Breast epithelium (tissue), 4 donors: ENCODE data around the gene HJURP. TPM values are rescaled to one million over a fixed set of nuclear protein-coding genes. Genes with fewer than 3 reads are reported as not detected.

Source experiments
- DNase-seq, 2 donors: peaks; one replicate each; pipeline ENCODE4 v3.0.0-alpha.2; 2019; ENCODE audit warnings: low spot score in 2 of 2
- H3K27ac ChIP-seq, 2 donors: fragments of 200-600 bp; sonication (generic) in 1 of 2; one replicate each; pipeline ENCODE4 v1.5.1; 2016 to 2019; ENCODE audit warnings: mild to moderate bottlenecking in 1 of 2
- H3K27me3 ChIP-seq, 2 donors: fragments of 200-600 bp; sonication (generic) in 1 of 2; one replicate each; pipeline versions ENCODE4 v1.5.1 to v1.6.0; 2017 to 2019; ENCODE audit warnings: control low read depth in 1 of 2, mild to moderate bottlenecking in 1 of 2
- H3K36me3 ChIP-seq: fragments of 200-600 bp; one replicate; pipeline ENCODE4 v1.5.1; 2019
- H3K4me1 ChIP-seq, 2 donors: fragments of 200-600 bp; sonication (generic); one replicate each; pipeline ENCODE4 v1.5.1; 2016 to 2019; ENCODE audit warnings: control low read depth in 1 of 2
- H3K4me3 ChIP-seq, 3 donors: fragments of 200-600 bp; sonication (generic); 1 replicate in 2 of 3; 2 replicates in 1 of 3; pipeline ENCODE4 v1.5.1; 2016 to 2019; ENCODE audit warnings: mild to moderate bottlenecking in 3 of 3, moderate library complexity in 2 of 3
- H3K9me3 ChIP-seq, 2 donors: fragments of 200-600 bp; sonication (generic) in 1 of 2; one replicate each; pipeline ENCODE4 v1.5.1; 2016 to 2019; ENCODE audit warnings: control low read depth in 1 of 2
- CTCF ChIP-seq, 3 donors: fragments of 450-650 bp; IDR thresholded peaks; one replicate each; pipeline ENCODE4 v1.5.1; 2016 to 2017; ENCODE audit warnings: antibody characterized with exemption in 3 of 3, mild to moderate bottlenecking in 3 of 3, moderate library complexity in 3 of 3
- POLR2A ChIP-seq: fragments of 450-650 bp; IDR thresholded peaks from one replicate; pipeline ENCODE4 v1.6.1; 2016; ENCODE audit warnings: antibody characterized with exemption, mild to moderate bottlenecking, moderate library complexity
- POLR2AphosphoS5 ChIP-seq, 3 donors: sonication (generic); formaldehyde crosslinking; IDR thresholded peaks; one replicate each; pipeline ENCODE4 v1.6.1; 2017; ENCODE audit warnings: antibody characterized with exemption in 3 of 3
- intact Hi-C: fragments of 100-400 bp; cut with DNase I; formaldehyde crosslinking; loops from one replicate; pipeline ENCODE4 v1.15.1; 2023; ENCODE audit warnings: low total_unique reads
- total RNA-seq, 3 donors: library from RNA; depleted of rRNA; stranded (reverse); fragments of >200 nt; gene quantifications; one replicate each; pipeline ENCODE4 v1.1.0, GENCODE V29; 2016

The HJURP gene
- total RNA-seq, 3 donors from 2014 or later, result 0.33 to 3.0 TPM; not detected in 1

GRCh38 chr2:233816771-233817170 lies 37.6 kb downstream of the HJURP start:
- no peak for DNase-seq
- Histone ChIP-seq H3K36me3 (no peaks in the 10 kb centered on the region), H3K4me3 (no peak overlapping the region), H3K4me1 (no peaks in the 10 kb centered on the region), H3K9me3 (no peaks in the 10 kb centered on the region), H3K27ac (no peak overlapping the region), H3K27me3 (no peaks in the 10 kb centered on the region)
- TF ChIP-seq POLR2A (no peak), CTCF (IDR thresholded peaks at IDR 0.05) (no peak), POLR2AphosphoS5 (IDR thresholded peaks at IDR 0.05) (no peak)
- intact Hi-C loops, result loop anchor here (5.0 kb wide), 1 partner anchor 66 kb away; no protein-coding TSS in a partner anchor

GRCh38 chr2:233816334-233816733 lies 38.0 kb downstream of the HJURP start:
- Histone ChIP-seq H3K27ac (no peak overlapping the region), H3K36me3 (no peaks in the 10 kb centered on the region), H3K27me3 (no peaks in the 10 kb centered on the region), H3K9me3 (no peaks in the 10 kb centered on the region), H3K4me1 (no peaks in the 10 kb centered on the region), H3K4me3 (no peak overlapping the region)
- intact Hi-C loops, result loop anchor here (5.0 kb wide), 1 partner anchor 66 kb away; no protein-coding TSS in a partner anchor
- DNase-seq, result peak in 1 of 2 donors; percentile 12
- no peak for TF ChIP-seq POLR2AphosphoS5 (IDR thresholded peaks at IDR 0.05)
- TF ChIP-seq POLR2A, result no peak
- no peak for TF ChIP-seq CTCF (IDR thresholded peaks at IDR 0.05)

GRCh38 chr2:233815861-233816260 lies 38.5 kb downstream of the HJURP start:
- Histone ChIP-seq H3K4me1 (no peaks in the 10 kb centered on the region), H3K4me3 (no peak overlapping the region), H3K27me3 (no peaks in the 10 kb centered on the region), H3K27ac (no peak overlapping the region), H3K9me3 (no peaks in the 10 kb centered on the region), H3K36me3 (no peaks in the 10 kb centered on the region)
- no peak for DNase-seq
- intact Hi-C loops, result loop anchor here (5.0 kb wide), 1 partner anchor 66 kb away; no protein-coding TSS in a partner anchor
- TF ChIP-seq POLR2A, result no peak

GRCh38 chr2:233814056-233814835 lies 40.1 kb downstream of the HJURP start:
- TF ChIP-seq POLR2AphosphoS5 (IDR thresholded peaks at IDR 0.05), result no peak
- no peak for TF ChIP-seq POLR2A
- TF ChIP-seq CTCF (IDR thresholded peaks at IDR 0.05), result no peak
- H3K36me3 ChIP-seq, result no peaks in the 10 kb centered on the region
- no peaks in the 10 kb centered on the region for H3K9me3 ChIP-seq
- peak in 1 of 2 donors; percentile 15 for DNase-seq
- H3K27me3 ChIP-seq, result no peaks in the 10 kb centered on the region
- H3K4me1 ChIP-seq, result no peaks in the 10 kb centered on the region
- H3K27ac ChIP-seq, result no peak overlapping the region
- no peak overlapping the region for H3K4me3 ChIP-seq
- intact Hi-C loops, result no loop called here

GRCh38 chr2:233813236-233814055 lies 40.9 kb downstream of the HJURP start:
- intact Hi-C loops, result no loop called here
- no peak for TF ChIP-seq CTCF (IDR thresholded peaks at IDR 0.05)
- no peak for TF ChIP-seq POLR2AphosphoS5 (IDR thresholded peaks at IDR 0.05)
- no peak for TF ChIP-seq POLR2A
- no peak overlapping the region for H3K27ac ChIP-seq
- no peaks in the 10 kb centered on the region for H3K36me3 ChIP-seq
- H3K27me3 ChIP-seq, result no peaks in the 10 kb centered on the region
- no peak for DNase-seq
- H3K9me3 ChIP-seq, result no peaks in the 10 kb centered on the region
- no peaks in the 10 kb centered on the region for H3K4me1 ChIP-seq
- H3K4me3 ChIP-seq, result no peak overlapping the region
